IgD-negative memory B cell (primary cell): ENCODE data around the gene KLK1. TPM values are rescaled to one million over a fixed set of nuclear protein-coding genes. Genes with fewer than 3 reads are reported as not detected.

ENCODE experiments used
- H3K27ac Mint-ChIP-seq, 3 donors: one replicate each; pipeline ENCODE4 v1.8.0; 2020 to 2022; ENCODE audit warnings: mild to moderate bottlenecking in 3 of 3, mixed read lengths in 3 of 3, moderate library complexity in 1 of 3
- H3K27me3 Mint-ChIP-seq: one replicate; pipeline ENCODE4 v1.8.0; 2021; ENCODE audit warnings: mixed read lengths
- H3K36me3 Mint-ChIP-seq: one replicate; pipeline ENCODE4 v1.8.0; 2020; ENCODE audit warnings: mild to moderate bottlenecking, mixed read lengths
- H3K4me1 Mint-ChIP-seq, 3 donors: one replicate each; pipeline ENCODE4 v1.8.0; 2020 to 2022; ENCODE audit warnings: mixed read lengths in 3 of 3, mild to moderate bottlenecking in 1 of 3
- H3K4me3 Mint-ChIP-seq, 4 donors: one replicate each; pipeline ENCODE4 v1.8.0; 2020 to 2022; ENCODE audit warnings: mild to moderate bottlenecking in 4 of 4, mixed read lengths in 4 of 4, moderate library complexity in 3 of 4
- H3K9me3 Mint-ChIP-seq, 3 donors: one replicate each; pipeline ENCODE4 v1.8.0; 2020 to 2021; ENCODE audit warnings: mixed read lengths in 3 of 3, mild to moderate bottlenecking in 1 of 3
- polyA plus RNA-seq: library from polyadenylated mRNA; unstranded; fragments of 300-500 nt; fragmentation: Illumina TruSeq; gene quantifications from one replicate; pipeline ENCODE4 v1.2.3, GENCODE V29; 2021

The KLK1 gene
- polyA plus RNA-seq, 1 donor from 2014 or later: 15.5 TPM

- Mint-ChIP-seq H3K9me3 (peaks cover 9 to 18% (median 15%) of the 10 kb centered on the region in 3 donors), H3K4me3 (peak overlapping the region in 1 of 4 donors; percentile 17), H3K27me3 (peaks cover 8% of the 10 kb centered on the region), H3K4me1 (no peaks in the 10 kb centered on the region), H3K27ac (no peak overlapping the region), H3K36me3 (no peaks in the 10 kb centered on the region)
These were observed 20.2 kb upstream of the KLK1 start for GRCh38 chr19:50843701-50844221.

GRCh38 chr19:50843205-50843604 lies 19.6 kb upstream of the KLK1 start:
- Mint-ChIP-seq H3K9me3 (peaks cover 9 to 18% (median 15%) of the 10 kb centered on the region in 3 donors), H3K27ac (no peak overlapping the region), H3K4me1 (peaks cover 0 to under 1% (median under 1%) of the 10 kb centered on the region in 3 donors), H3K4me3 (no peak overlapping the region), H3K36me3 (no peaks in the 10 kb centered on the region), H3K27me3 (peaks cover 7% of the 10 kb centered on the region)

GRCh38 chr19:50842130-50842529 lies 18.5 kb upstream of the KLK1 start:
- Mint-ChIP-seq H3K4me3 (no peak overlapping the region), H3K9me3 (peaks cover 9 to 18% (median 15%) of the 10 kb centered on the region in 3 donors)

GRCh38 chr19:50839712-50840655 lies 16.4 kb upstream of the KLK1 start:
- H3K36me3 Mint-ChIP-seq: peaks cover 2% of the 10 kb centered on the region
- peaks cover 15% of the 10 kb centered on the region for H3K27me3 Mint-ChIP-seq
- peaks cover 5 to 14% (median 9%) of the 10 kb centered on the region in 3 donors for H3K4me1 Mint-ChIP-seq

More at GRCh38 chr19:50842130-50842529, 18.5 kb upstream of the KLK1 start:
- peaks cover 1% of the 10 kb centered on the region for H3K36me3 Mint-ChIP-seq
- H3K27ac Mint-ChIP-seq: no peak overlapping the region
- H3K4me1 Mint-ChIP-seq: peaks cover 0 to 4% (median 2%) of the 10 kb centered on the region in 3 donors
- peaks cover 9% of the 10 kb centered on the region for H3K27me3 Mint-ChIP-seq

GRCh38 chr19:50838239-50838638 lies 14.7 kb upstream of the KLK1 start:
- Mint-ChIP-seq H3K9me3 (peaks cover 0 to 12% (median 9%) of the 10 kb centered on the region in 3 donors), H3K4me1 (peaks cover 5 to 14% (median 9%) of the 10 kb centered on the region in 3 donors), H3K36me3 (peaks cover 2% of the 10 kb centered on the region), H3K27ac (no peak overlapping the region), H3K27me3 (peaks cover 14% of the 10 kb centered on the region), H3K4me3 (peak overlapping the region in 2 of 4 donors; percentile 21 to 75)

More at GRCh38 chr19:50839712-50840655, 16.4 kb upstream of the KLK1 start:
- Mint-ChIP-seq H3K9me3 (peaks cover 9 to 18% (median 15%) of the 10 kb centered on the region in 3 donors), H3K4me3 (peak overlapping the region in 2 of 4 donors; percentile 28 to 50), H3K27ac (no peak overlapping the region)

GRCh38 chr19:50837300-50837699 lies 13.7 kb upstream of the KLK1 start:
- Mint-ChIP-seq H3K4me1 (peaks cover 5 to 14% (median 9%) of the 10 kb centered on the region in 3 donors), H3K27me3 (peaks cover 14% of the 10 kb centered on the region), H3K36me3 (peaks cover 2% of the 10 kb centered on the region)

GRCh38 chr19:50836543-50837195 lies 13.1 kb upstream of the KLK1 start:
- Mint-ChIP-seq H3K9me3 (peaks cover 0 to 6% (median 0%) of the 10 kb centered on the region in 3 donors), H3K4me3 (peak overlapping the region; percentile 84 to 94 (median 87)), H3K36me3 (peaks cover 2% of the 10 kb centered on the region), H3K27ac (peak overlapping the region in 2 of 3 donors; percentile 28 to 87), H3K4me1 (peaks cover 5 to 14% (median 9%) of the 10 kb centered on the region in 3 donors), H3K27me3 (peaks cover 14% of the 10 kb centered on the region)

More at GRCh38 chr19:50837300-50837699, 13.7 kb upstream of the KLK1 start:
- Mint-ChIP-seq H3K27ac (peak overlapping the region in 1 of 3 donors; percentile 28), H3K4me3 (peak overlapping the region; percentile 68 to 89 (median 84)), H3K9me3 (peaks cover 0 to 10% (median 2%) of the 10 kb centered on the region in 3 donors)

GRCh38 chr19:50835785-50836542 lies 12.4 kb upstream of the KLK1 start:
- peaks cover 2% of the 10 kb centered on the region for H3K36me3 Mint-ChIP-seq

GRCh38 chr19:50835103-50835784 lies 11.7 kb upstream of the KLK1 start:
- Mint-ChIP-seq H3K9me3 (peaks cover 0 to 2% (median 0%) of the 10 kb centered on the region in 3 donors), H3K36me3 (peaks cover 2% of the 10 kb centered on the region), H3K4me1 (peaks cover 5 to 14% (median 9%) of the 10 kb centered on the region in 3 donors), H3K27me3 (peaks cover 16% of the 10 kb centered on the region), H3K27ac (no peak overlapping the region), H3K4me3 (peak overlapping the region; percentile 57 to 94 (median 87))

More at GRCh38 chr19:50835785-50836542, 12.4 kb upstream of the KLK1 start:
- H3K27ac Mint-ChIP-seq: peak overlapping the region in 1 of 3 donors; percentile 87
- peaks cover 0 to 2% (median 0%) of the 10 kb centered on the region in 3 donors for H3K9me3 Mint-ChIP-seq
- H3K4me1 Mint-ChIP-seq: peaks cover 5 to 14% (median 9%) of the 10 kb centered on the region in 3 donors
- H3K27me3 Mint-ChIP-seq: peaks cover 16% of the 10 kb centered on the region
- peak overlapping the region; percentile 84 to 94 (median 87) for H3K4me3 Mint-ChIP-seq

GRCh38 chr19:50833802-50834167 lies 10.2 kb upstream of the KLK1 start:
- H3K4me1 Mint-ChIP-seq: peaks cover 5 to 14% (median 9%) of the 10 kb centered on the region in 3 donors
- peaks cover 12% of the 10 kb centered on the region for H3K27me3 Mint-ChIP-seq
- no peak overlapping the region for H3K27ac Mint-ChIP-seq
- no peaks in the 10 kb centered on the region for H3K9me3 Mint-ChIP-seq
- peaks cover 2% of the 10 kb centered on the region for H3K36me3 Mint-ChIP-seq
- H3K4me3 Mint-ChIP-seq: peak overlapping the region in 1 of 4 donors; percentile 32

GRCh38 chr19:50833117-50833801 lies 9.7 kb upstream of the KLK1 start, which contains the start of gene KLK15:
TSS of gene KLK15 (minus strand) at chr19:50833574. CDS start at chr19:50831492, 2,082 bp downstream.
- H3K4me1 Mint-ChIP-seq: peaks cover 5 to 14% (median 8%) of the 10 kb centered on the region in 3 donors
- H3K36me3 Mint-ChIP-seq: peaks cover 2% of the 10 kb centered on the region
- no peak within 1 kb of the TSS for H3K27ac Mint-ChIP-seq
- peaks cover 12% of the 10 kb centered on the region for H3K27me3 Mint-ChIP-seq
- no peaks in the 10 kb centered on the region for H3K9me3 Mint-ChIP-seq
- peak within 1 kb of the TSS in 1 of 4 donors; percentile 32 for H3K4me3 Mint-ChIP-seq

GRCh38 chr19:50832666-50833065 lies 9.1 kb upstream of the KLK1 start:
- H3K27me3 Mint-ChIP-seq: peaks cover 15% of the 10 kb centered on the region
- no peak overlapping the region for H3K4me3 Mint-ChIP-seq
- H3K4me1 Mint-ChIP-seq: peaks cover 5 to 11% (median 6%) of the 10 kb centered on the region in 3 donors
- H3K36me3 Mint-ChIP-seq: peaks cover 2% of the 10 kb centered on the region
- no peak overlapping the region for H3K27ac Mint-ChIP-seq
- H3K9me3 Mint-ChIP-seq: no peaks in the 10 kb centered on the region

- Mint-ChIP-seq H3K36me3 (peaks cover 2% of the 10 kb centered on the region), H3K27me3 (peaks cover 13% of the 10 kb centered on the region), H3K9me3 (no peaks in the 10 kb centered on the region), H3K27ac (no peak overlapping the region), H3K4me1 (peaks cover under 1 to 4% (median 3%) of the 10 kb centered on the region in 3 donors), H3K4me3 (no peak overlapping the region)
These were observed 7.4 kb upstream of the KLK1 start for GRCh38 chr19:50831026-50831396.
